ENCODE measurements around the gene SLC5A8. TPM values are rescaled to one million over a fixed set of nuclear protein-coding genes. Genes with fewer than 3 reads are reported as not detected.

SLC5A8 gene
- total and polyA plus RNA-seq, 2 experiments from 2014 or later = not detected

- H3K4me3 ChIP-seq = no peak overlapping the region
- no peaks in the 10 kb centered on the region for H3K79me2 ChIP-seq
- TF ChIP-seq EZH2phosphoT487 (IDR thresholded peaks at IDR 0.05; ENCODE audit: low read depth, severe bottlenecking, unreplicated experiment) (no peak), CTCF (IDR thresholded peaks at IDR 0.05; ENCODE audit: poor library complexity) (no peak), EZH2 (IDR thresholded peaks at IDR 0.05; ENCODE audit: borderline replicate concordance) (no peak)
- no peak overlapping the region for H2AFZ ChIP-seq
- no peak overlapping the region for H3K27ac ChIP-seq
- no peaks in the 10 kb centered on the region for H3K4me1 ChIP-seq (ENCODE audit: insufficient read depth)
- H3K4me2 ChIP-seq = no peak overlapping the region
- no peaks in the 10 kb centered on the region for H3K36me3 ChIP-seq (replicated peaks; ENCODE audit: insufficient read depth, low read depth)
- H3K9me2 ChIP-seq (replicated peaks; ENCODE audit: insufficient read depth) = no peaks in the 10 kb centered on the region
- H3K9me3 ChIP-seq (ENCODE audit: low read depth) = no peaks in the 10 kb centered on the region
- WGBS (ENCODE audit: low lambda C conversion rate, missing lambda C conversion rate) = 58% methylated on average over 2 of the region's 2 CpGs
- H4K20me1 ChIP-seq (ENCODE audit: insufficient read depth, poor library complexity, severe bottlenecking) = no peaks in the 10 kb centered on the region
- H3K27me3 ChIP-seq = no peaks in the 10 kb centered on the region
- DNase-seq (ENCODE audit: low spot score) = no peak
These were observed 23.7 kb downstream of the SLC5A8 start for GRCh38 chr12:101186291-101186690.

GRCh38 chr12:101181776-101182175, 28.3 kb downstream of the SLC5A8 start:
- H4K20me1 ChIP-seq (ENCODE audit: insufficient read depth, poor library complexity, severe bottlenecking) = no peaks in the 10 kb centered on the region
- TF ChIP-seq EZH2 (IDR thresholded peaks at IDR 0.05; ENCODE audit: borderline replicate concordance) = no peak
- TF ChIP-seq CTCF (IDR thresholded peaks at IDR 0.05; ENCODE audit: poor library complexity) = no peak
- no peaks in the 10 kb centered on the region for H3K79me2 ChIP-seq
- DNase-seq (ENCODE audit: low spot score) = no peak
- H3K4me3 ChIP-seq = no peak overlapping the region
- no peaks in the 10 kb centered on the region for H3K9me2 ChIP-seq (replicated peaks; ENCODE audit: insufficient read depth)
- no peaks in the 10 kb centered on the region for H3K27me3 ChIP-seq
- no peaks in the 10 kb centered on the region for H3K36me3 ChIP-seq (replicated peaks; ENCODE audit: insufficient read depth, low read depth)
- no peak overlapping the region for H3K4me2 ChIP-seq
- H3K27ac ChIP-seq = no peak overlapping the region
- H3K4me1 ChIP-seq (ENCODE audit: insufficient read depth) = no peaks in the 10 kb centered on the region
- 73% methylated on average over 2 of the region's 2 CpGs for WGBS (ENCODE audit: low lambda C conversion rate, missing lambda C conversion rate)
- no peaks in the 10 kb centered on the region for H3K9me3 ChIP-seq (ENCODE audit: low read depth)
- H2AFZ ChIP-seq = no peak overlapping the region

- Histone ChIP-seq H3K4me3 (no peak overlapping the region), H3K4me1 (ENCODE audit: insufficient read depth) (no peaks in the 10 kb centered on the region), H3K4me2 (no peak overlapping the region), H4K20me1 (ENCODE audit: insufficient read depth, poor library complexity, severe bottlenecking) (no peaks in the 10 kb centered on the region), H3K27ac (peak overlapping the region; percentile 59), H3K79me2 (no peaks in the 10 kb centered on the region), H3K36me3 (replicated peaks; ENCODE audit: insufficient read depth, low read depth) (no peaks in the 10 kb centered on the region), H3K9me2 (replicated peaks; ENCODE audit: insufficient read depth) (no peaks in the 10 kb centered on the region), H3K9me3 (ENCODE audit: low read depth) (no peaks in the 10 kb centered on the region), H2AFZ (no peak overlapping the region), H3K27me3 (no peaks in the 10 kb centered on the region)
- TF ChIP-seq CTCF (IDR thresholded peaks at IDR 0.05; ENCODE audit: poor library complexity) = no peak
- TF ChIP-seq EZH2phosphoT487 (IDR thresholded peaks at IDR 0.05; ENCODE audit: low read depth, severe bottlenecking, unreplicated experiment) = no peak
- no peak for TF ChIP-seq EZH2 (IDR thresholded peaks at IDR 0.05; ENCODE audit: borderline replicate concordance)
- 60% methylated on average over 3 of the region's 3 CpGs for WGBS (ENCODE audit: low lambda C conversion rate, missing lambda C conversion rate)
- peak; percentile 56 for DNase-seq (ENCODE audit: low spot score)
These were observed 35.5 kb downstream of the SLC5A8 start for GRCh38 chr12:101174541-101174940.

GRCh38 chr12:101173197-101173749, 36.8 kb downstream of the SLC5A8 start:
- no peaks in the 10 kb centered on the region for H3K9me2 ChIP-seq (replicated peaks; ENCODE audit: insufficient read depth)
- no peaks in the 10 kb centered on the region for H3K27me3 ChIP-seq
- TF ChIP-seq EZH2phosphoT487 (IDR thresholded peaks at IDR 0.05; ENCODE audit: low read depth, severe bottlenecking, unreplicated experiment) (no peak), CTCF (IDR thresholded peaks at IDR 0.05; ENCODE audit: poor library complexity) (no peak), EZH2 (IDR thresholded peaks at IDR 0.05; ENCODE audit: borderline replicate concordance) (no peak)
- no peaks in the 10 kb centered on the region for H4K20me1 ChIP-seq (ENCODE audit: insufficient read depth, poor library complexity, severe bottlenecking)
- H3K4me2 ChIP-seq = no peak overlapping the region
- no peaks in the 10 kb centered on the region for H3K79me2 ChIP-seq
- H3K27ac ChIP-seq = no peak overlapping the region
- no peak overlapping the region for H3K4me3 ChIP-seq
- H3K36me3 ChIP-seq (replicated peaks; ENCODE audit: insufficient read depth, low read depth) = no peaks in the 10 kb centered on the region
- no peaks in the 10 kb centered on the region for H3K9me3 ChIP-seq (ENCODE audit: low read depth)
- H3K4me1 ChIP-seq (ENCODE audit: insufficient read depth) = no peaks in the 10 kb centered on the region
- DNase-seq (ENCODE audit: low spot score) = no peak
- no peak overlapping the region for H2AFZ ChIP-seq
- WGBS (ENCODE audit: low lambda C conversion rate, missing lambda C conversion rate) = 93% methylated on average over 7 of the region's 7 CpGs
